Panc1 (cell line): Measurements from ENCODE around the gene C22orf15. TPM values are rescaled to one million over a fixed set of nuclear protein-coding genes. Genes with fewer than 3 reads are reported as not detected.

Source experiments
- ATAC-seq: fragments of 200-7000 bp; cut with Tn5 transposase; 2 replicates; pipeline ENCODE4 v1.9.1; 2020; ENCODE audit warnings: mild to moderate bottlenecking, moderate library complexity
- BruUV-seq: library from RNA; stranded (reverse); fragments of 400-500 nt; replicated peaks from 2 replicates; lab custom pipeline; 2021; lab: Mats Ljungman, UMichigan
- CTCF ChIA-PET: fragments of 300-600 bp; sonication (Branson Sonifier 250); formaldehyde crosslinking; loops from one replicate; lab custom pipeline; 2022; ENCODE audit warnings: antibody characterized with exemption; lab: Charles Lee
- POLR2A ChIA-PET: fragments of 300-600 bp; sonication (Branson Sonifier 250); formaldehyde crosslinking; loops from one replicate; lab custom pipeline; 2022; ENCODE audit warnings: antibody characterized with exemption; lab: Charles Lee
- DNase-seq: peaks from one replicate; pipeline ENCODE4 v3.0.0-alpha.2; 2010; ENCODE audit warnings: low read depth, low spot score
- H3K27ac ChIP-seq: 2 replicates; pipeline ENCODE4 v1.5.1; 2011; ENCODE audit warnings: mild to moderate bottlenecking, low read length, inconsistent platforms
- H3K27me3 ChIP-seq: fragments of 200-500 bp; sonication (Bioruptor generic); 2 replicates; pipeline ENCODE4 v1.6.0; 2014; ENCODE audit warnings: low read length, inconsistent platforms; ENCODE audit not compliant: control insufficient read depth, insufficient read depth
- H3K36me3 ChIP-seq: fragments of 200-500 bp; sonication (Bioruptor generic); 2 replicates; pipeline ENCODE4 v1.5.1; 2014; ENCODE audit warnings: inconsistent platforms, mild to moderate bottlenecking, low read length, moderate library complexity; ENCODE audit not compliant: control insufficient read depth, insufficient read depth
- H3K4me1 ChIP-seq: 2 replicates; pipeline ENCODE4 v1.5.1; 2011; ENCODE audit warnings: inconsistent platforms, mild to moderate bottlenecking, low read length, moderate library complexity; ENCODE audit not compliant: control insufficient read depth, insufficient read depth
- H3K4me3 ChIP-seq, 2 experiments: 2 replicates each; pipeline ENCODE4 v1.5.1; 2011 to 2012; ENCODE audit warnings: low read depth in 2 of 2, low read length in 2 of 2, mild to moderate bottlenecking in 2 of 2, inconsistent platforms in 1 of 2, moderate library complexity in 1 of 2
- H3K9me3 ChIP-seq: fragments of 200-500 bp; sonication (Bioruptor generic); 2 replicates; pipeline ENCODE4 v1.5.1; 2014; ENCODE audit warnings: low read depth, mild to moderate bottlenecking, inconsistent platforms, low read length, moderate library complexity; ENCODE audit not compliant: control insufficient read depth, insufficient read depth
- POLR2AphosphoS5 ChIP-seq: IDR thresholded peaks from 2 replicates; pipeline ENCODE4 v1.6.1; 2012; ENCODE audit warnings: mild to moderate bottlenecking, low read depth, low read length, moderate library complexity
- REST ChIP-seq, 2 experiments: IDR thresholded peaks; 2 replicates each; pipeline ENCODE4 v1.6.1; 2011 to 2012; ENCODE audit warnings: low read depth in 2 of 2, control low read depth in 1 of 2, low read length in 1 of 2, mild to moderate bottlenecking in 1 of 2, moderate library complexity in 1 of 2; ENCODE audit not compliant: insufficient read depth in 1 of 2
- SIN3A ChIP-seq: IDR thresholded peaks from 2 replicates; pipeline ENCODE4 v1.6.1; 2012; ENCODE audit warnings: low read depth, mild to moderate bottlenecking, low read length, moderate library complexity, borderline replicate concordance; ENCODE audit not compliant: insufficient read depth
- TCF7L2 ChIP-seq: IDR thresholded peaks from 2 replicates; pipeline ENCODE4 v1.6.1; 2011; ENCODE audit warnings: mild to moderate bottlenecking, low read depth, low read length, inconsistent platforms
- in situ Hi-C: cut with HindIII; loops from 2 replicates; pipeline ENCODE4 v1.10.0; 2016; ENCODE audit warnings: low sequenced_read_pairs, low pct_unique_long_range_greater_than_20kb
- intact Hi-C: fragments of 100-400 bp; cut with micrococcal nuclease; formaldehyde crosslinking; loops from one replicate; pipeline ENCODE4 v1.10.0; 2022; ENCODE audit not compliant: unreplicated experiment
- total RNA-seq: library from RNA; stranded (reverse); gene quantifications from one replicate; pipeline ENCODE4 v1.2.1, GENCODE V29; 2021; ENCODE audit not compliant: unreplicated experiment
- TF ChIP-seq, protein P1 (sequence below): fragments of 450-650 bp; IDR thresholded peaks from 2 replicates; pipeline ENCODE4 v1.5.1; 2017; ENCODE audit warnings: mild to moderate bottlenecking

Gene C22orf15
- total RNA-seq, 1 experiment from 2014 or later, result not detected

DNA sequence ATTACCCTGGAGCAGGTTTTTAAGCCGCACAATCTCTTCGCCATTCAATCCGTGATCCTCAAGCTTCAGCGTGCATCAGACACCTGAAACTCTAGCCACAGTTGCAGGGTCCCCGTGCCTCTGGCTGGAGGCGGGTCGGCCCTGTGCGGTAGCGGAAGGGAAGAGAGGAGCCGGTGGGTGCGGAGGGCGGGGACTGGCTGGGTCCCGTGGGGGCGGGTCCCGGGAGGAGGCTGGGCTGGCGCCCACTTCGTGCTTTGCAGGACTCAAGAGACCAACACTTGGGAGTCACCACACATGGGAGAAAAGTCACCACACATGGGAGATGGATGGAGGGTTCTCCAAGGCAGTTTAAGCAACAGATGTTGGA lies 772 bp downstream of the C22orf15 start:
- ChIA-PET CTCF (no interaction called here), POLR2A (no interaction called here)
- ATAC-seq, result no peak

DNA sequence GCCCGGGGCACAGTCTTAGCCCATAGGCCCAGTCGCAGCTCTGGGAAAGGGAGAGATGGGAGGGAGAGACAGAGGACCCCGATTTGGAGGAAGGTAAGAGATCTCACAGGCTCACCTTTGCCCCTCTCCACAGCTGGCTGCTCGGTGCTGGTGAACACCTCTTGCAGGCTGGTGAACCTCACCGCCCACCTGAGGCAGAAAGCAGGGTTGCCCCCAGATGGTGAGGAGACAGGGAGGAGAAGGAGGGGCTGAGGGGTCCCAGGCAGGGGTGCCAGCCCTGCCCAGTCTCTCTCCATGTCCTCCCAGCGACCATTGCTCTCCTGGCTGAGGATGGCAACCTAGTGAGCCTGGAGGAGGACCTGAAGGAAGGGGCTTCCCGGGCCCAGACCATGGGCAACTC lies 1.2 kb downstream of the C22orf15 start:
- no peak for ATAC-seq

More for the DNA sequence above, 772 bp downstream of the C22orf15 start:
- H3K36me3 ChIP-seq, result no peaks in the 10 kb centered on the region; the same call in 1 of the 2 replicates
- in situ Hi-C loops (no loop called here), intact Hi-C loops (no loop called here)
- TF ChIP-seq TCF7L2, result no peak
- no peak for TF ChIP-seq SIN3A
- TF ChIP-seq, protein P1, sequence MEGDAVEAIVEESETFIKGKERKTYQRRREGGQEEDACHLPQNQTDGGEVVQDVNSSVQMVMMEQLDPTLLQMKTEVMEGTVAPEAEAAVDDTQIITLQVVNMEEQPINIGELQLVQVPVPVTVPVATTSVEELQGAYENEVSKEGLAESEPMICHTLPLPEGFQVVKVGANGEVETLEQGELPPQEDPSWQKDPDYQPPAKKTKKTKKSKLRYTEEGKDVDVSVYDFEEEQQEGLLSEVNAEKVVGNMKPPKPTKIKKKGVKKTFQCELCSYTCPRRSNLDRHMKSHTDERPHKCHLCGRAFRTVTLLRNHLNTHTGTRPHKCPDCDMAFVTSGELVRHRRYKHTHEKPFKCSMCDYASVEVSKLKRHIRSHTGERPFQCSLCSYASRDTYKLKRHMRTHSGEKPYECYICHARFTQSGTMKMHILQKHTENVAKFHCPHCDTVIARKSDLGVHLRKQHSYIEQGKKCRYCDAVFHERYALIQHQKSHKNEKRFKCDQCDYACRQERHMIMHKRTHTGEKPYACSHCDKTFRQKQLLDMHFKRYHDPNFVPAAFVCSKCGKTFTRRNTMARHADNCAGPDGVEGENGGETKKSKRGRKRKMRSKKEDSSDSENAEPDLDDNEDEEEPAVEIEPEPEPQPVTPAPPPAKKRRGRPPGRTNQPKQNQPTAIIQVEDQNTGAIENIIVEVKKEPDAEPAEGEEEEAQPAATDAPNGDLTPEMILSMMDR, result no peak
- no peak for TF ChIP-seq POLR2AphosphoS5
- no peak for TF ChIP-seq REST (IDR thresholded peaks at IDR 0.05; ENCODE audit: insufficient read depth in 1 of 2, low read depth in 2 of 2, low read length in 1 of 2)
- no peaks in the 10 kb centered on the region for H3K27me3 ChIP-seq
- H3K9me3 ChIP-seq, result no peaks in the 10 kb centered on the region
- no peak overlapping the region for H3K27ac ChIP-seq
- 0 out of 2 replicates have a peak, but pooled peaks cover 7% of the 10 kb centered on the region for H3K4me1 ChIP-seq
- no peak overlapping the region for H3K4me3 ChIP-seq
- DNase-seq, result no peak
- no TSS peak for BruUV-seq

More for the DNA sequence above, 1.2 kb downstream of the C22orf15 start:
- no peak overlapping the region for H3K4me3 ChIP-seq
- no TSS peak for BruUV-seq
- no peak overlapping the region for H3K27ac ChIP-seq
- in situ Hi-C loops (no loop called here), intact Hi-C loops (no loop called here)
- POLR2A ChIA-PET, result no interaction called here
- DNase-seq, result no peak
- CTCF ChIA-PET, result no interaction called here
- TF ChIP-seq, protein P1, result no peak
- TF ChIP-seq REST (IDR thresholded peaks at IDR 0.05; ENCODE audit: insufficient read depth in 1 of 2, low read depth in 2 of 2, low read length in 1 of 2), result no peak
- no peak for TF ChIP-seq TCF7L2
- no peak for TF ChIP-seq POLR2AphosphoS5
- TF ChIP-seq SIN3A, result no peak
- H3K9me3 ChIP-seq, result no peaks in the 10 kb centered on the region
- 0 out of 2 replicates have a peak, but pooled peaks cover 7% of the 10 kb centered on the region for H3K4me1 ChIP-seq
- no peaks in the 10 kb centered on the region for H3K27me3 ChIP-seq
- no peaks in the 10 kb centered on the region; the same call in 1 of the 2 replicates for H3K36me3 ChIP-seq
